Stimulated activated CD8-positive, alpha-beta memory T cell treated with anti-CD3 and anti-CD28 coated beads, Interleukin-2, amount 100 ng/mL, for 48 hours (primary cell): Measurements from ENCODE around the gene RNF43.

ENCODE experiments used
- DNase-seq, 2 donors: peaks; one replicate each; pipeline ENCODE4 v3.0.0-alpha.2; 2020; ENCODE audit warnings: low read depth in 2 of 2

The RNF43 gene

DNA sequence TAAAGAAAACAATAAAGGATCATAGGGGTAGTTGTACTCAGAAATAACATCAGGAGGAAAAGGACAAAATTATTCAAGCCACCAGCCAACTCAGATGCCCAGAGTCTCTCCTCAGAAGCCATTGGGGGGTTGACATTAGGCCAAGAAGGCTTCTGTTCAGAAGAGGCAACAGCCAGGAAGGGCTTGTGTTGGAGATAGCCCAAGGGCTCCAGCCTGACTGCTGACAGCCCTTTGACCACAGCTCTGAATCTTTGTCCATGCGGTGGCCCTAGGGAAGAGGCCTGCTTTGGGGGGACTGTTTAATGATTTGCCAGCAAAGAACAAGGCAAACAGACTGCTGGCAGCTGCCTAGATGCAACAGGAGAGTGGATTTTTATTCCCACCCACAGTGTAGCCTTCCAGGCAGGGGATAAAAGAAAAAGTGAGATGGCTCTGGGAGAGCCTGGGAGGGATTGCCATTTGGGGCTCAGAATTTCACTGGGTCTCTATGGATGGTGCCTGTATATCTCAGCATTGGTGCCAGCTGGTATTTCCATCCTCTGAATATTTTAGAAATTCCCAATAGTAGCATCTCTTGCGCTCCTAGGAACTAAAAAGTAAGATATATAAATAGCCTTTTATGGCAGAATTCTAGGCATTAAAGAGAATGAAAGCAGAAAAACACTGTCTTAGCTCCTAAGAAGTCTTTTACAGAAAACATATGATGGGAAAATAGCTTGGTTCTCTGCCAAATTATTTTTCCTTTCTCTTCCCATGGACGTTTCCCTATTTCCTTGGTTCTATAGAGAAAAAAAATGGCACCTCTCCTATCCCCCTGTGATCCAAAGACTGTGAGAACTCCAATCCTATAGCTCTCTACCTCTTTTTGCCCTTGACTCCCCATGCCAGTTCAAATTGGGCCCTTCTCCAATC is 36.0 kb downstream of the RNF43 start:
- DNase-seq, result no peak

DNA sequence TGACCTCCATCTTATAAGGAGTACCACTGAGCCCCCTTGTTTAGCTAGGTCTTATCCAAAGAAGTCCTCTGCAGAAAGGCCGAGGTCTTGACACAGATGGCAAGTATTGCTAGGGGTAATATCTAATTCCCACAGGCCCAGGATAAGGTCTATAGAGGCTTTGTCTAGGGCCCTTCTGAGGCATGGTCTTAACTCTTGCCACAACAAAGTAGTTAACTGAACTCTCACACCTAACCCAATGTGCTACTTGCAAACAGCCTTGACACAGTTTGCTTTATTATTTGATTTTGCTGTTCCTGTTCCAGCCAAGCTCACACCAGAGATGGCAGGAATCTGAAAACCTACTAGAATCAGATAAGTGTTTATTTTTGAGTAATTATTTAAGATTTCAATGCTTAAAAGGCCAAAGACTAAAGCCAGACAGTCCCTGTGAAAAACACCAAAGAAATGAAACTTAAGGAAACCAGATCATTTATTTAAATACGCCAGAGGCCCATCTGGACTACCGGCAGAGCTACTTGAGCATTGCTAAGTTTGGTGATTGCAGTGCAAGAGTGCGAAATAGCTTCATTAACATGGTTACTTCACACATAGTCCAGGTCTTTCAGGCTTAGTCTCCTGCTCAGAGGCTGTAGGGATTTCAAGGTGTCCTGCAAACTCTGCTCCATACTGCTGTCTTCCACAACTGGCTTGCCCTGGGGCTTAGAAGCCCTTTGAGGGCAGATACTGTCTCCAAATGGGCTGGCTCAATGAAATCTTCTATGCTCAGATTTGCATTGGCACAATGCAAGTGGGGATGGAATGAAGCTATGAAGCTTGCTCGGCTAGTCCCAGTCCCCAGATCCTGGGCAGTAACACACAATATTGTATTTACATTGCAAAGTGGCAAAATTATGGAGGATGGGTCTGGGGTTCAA is 36.9 kb downstream of the RNF43 start:
- DNase-seq, result no peak

- DNase-seq, result no peak
Measured at GRCh38 chr17:58379511-58379824, 37.9 kb downstream of the RNF43 start.

GRCh38 chr17:58378733-58379510 is 38.4 kb downstream of the RNF43 start:
- DNase-seq, result no peak

DNA sequence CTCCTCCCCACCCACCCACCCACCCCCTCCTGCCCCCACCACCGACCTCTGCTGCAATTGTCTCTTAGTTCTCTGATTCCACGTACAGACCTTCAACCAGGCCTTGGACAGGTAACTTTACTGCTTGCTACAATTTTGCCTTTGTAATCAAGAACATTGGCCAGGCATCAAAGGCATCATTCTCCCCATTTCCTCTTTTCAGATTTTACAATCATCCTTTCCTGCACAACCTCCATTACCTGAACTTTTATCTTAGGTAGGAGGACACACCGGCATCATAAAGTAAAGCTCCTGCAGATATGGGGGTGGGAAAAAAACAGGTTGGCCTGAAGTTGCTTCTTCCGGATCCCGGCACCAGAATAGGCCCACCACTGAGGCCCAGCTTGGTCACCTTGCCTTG is 39.7 kb downstream of the RNF43 start:
- DNase-seq, result no peak

GRCh38 chr17:58377093-58377601 is 40.2 kb downstream of the RNF43 start:
- no peak for DNase-seq

GRCh38 chr17:58376472-58377000 is 40.8 kb downstream of the RNF43 start:
- no peak for DNase-seq

DNA sequence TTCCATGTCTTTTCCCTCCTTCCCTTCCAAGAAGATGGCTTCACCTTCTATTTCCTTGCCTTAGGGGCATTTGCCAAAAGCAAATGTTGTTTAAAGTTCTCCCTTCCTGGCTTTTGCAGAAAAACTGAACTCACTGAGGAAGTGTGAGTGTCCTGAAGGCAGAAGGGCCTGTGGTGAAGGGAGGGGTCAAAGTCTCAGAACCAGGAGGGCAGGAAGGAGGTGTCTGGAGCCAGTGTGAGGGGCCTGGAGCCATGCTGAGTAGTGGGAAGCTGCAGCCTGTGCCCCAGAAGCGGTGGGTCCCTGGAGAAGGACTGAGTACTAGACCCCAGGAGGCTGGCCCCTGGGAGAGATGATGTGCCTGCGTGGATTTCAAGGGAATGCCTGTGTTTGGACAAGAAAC is 41.5 kb downstream of the RNF43 start:
- no peak for DNase-seq

DNA sequence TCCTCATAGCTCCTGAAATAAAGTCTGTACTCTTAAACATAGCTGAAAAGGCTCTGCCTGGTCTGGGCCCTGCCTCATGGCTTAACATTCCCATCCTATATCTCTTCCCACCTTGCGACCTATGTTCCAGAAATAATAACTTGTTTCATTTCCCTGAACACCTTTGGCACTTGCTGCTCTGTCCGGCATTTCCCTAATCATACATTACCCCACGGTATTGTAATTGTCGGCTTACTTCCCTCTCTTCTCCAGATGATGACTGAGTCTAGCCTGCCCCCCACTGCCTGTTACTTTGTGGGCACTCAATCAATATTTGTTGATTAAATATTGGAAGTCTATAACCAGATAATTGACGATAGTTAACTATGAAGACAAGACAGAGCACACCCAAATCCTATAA is 42.1 kb downstream of the RNF43 start:
- DNase-seq, result no peak

- DNase-seq, result no peak
Measured at GRCh38 chr17:58373923-58374322, 43.4 kb downstream of the RNF43 start.

DNA sequence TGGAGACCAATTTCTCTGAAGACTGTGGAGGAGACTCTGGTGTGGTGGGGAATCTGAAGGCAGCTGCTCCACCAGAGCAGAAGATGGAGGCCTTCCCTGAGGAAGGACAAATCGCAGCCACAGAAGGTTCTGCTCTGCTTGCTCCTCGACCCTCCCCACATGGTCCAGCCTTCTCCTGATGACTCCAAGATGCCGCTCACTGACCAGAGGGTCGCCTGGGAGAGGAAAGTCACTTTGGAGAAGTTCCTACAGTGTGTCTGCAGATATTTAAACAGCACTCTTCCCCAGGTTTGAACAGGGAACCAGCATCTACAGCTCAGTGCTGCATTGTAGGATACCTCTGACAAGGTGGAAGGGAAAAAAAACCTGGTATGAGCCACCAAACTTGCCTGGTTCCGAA is 44.3 kb downstream of the RNF43 start:
- DNase-seq, result no peak

DNA sequence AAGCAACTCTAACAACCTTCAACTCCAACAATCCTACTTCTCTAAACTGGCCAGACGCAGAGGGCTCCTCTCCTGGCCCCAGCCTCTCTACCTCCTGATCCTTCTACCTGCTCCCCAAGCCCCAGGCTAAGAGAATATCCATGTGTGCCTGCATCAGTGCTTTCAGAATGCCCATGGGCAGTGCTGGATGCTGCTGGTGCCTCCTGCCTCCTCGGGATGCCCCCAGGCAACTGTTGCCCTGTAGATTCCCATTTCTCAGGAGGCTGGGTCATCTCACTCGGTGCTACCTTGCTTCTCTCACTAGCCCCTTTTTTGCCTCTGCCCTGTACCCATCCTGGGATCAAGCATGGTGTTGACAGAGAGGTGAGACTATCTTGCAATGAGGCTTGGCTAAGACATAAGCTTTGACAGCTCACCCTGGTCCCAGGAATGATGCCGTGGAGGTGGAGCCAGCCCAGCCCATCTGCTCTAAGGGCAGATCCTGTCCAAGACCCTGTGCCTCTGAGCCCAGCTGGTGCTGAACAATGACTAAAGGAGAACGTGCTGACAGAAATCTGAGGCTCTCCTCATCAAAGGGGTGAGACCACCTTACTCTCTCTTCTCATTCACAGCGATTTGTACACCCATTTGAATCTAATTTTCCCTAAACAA is 45.9 kb downstream of the RNF43 start:
- no peak for DNase-seq

DNA sequence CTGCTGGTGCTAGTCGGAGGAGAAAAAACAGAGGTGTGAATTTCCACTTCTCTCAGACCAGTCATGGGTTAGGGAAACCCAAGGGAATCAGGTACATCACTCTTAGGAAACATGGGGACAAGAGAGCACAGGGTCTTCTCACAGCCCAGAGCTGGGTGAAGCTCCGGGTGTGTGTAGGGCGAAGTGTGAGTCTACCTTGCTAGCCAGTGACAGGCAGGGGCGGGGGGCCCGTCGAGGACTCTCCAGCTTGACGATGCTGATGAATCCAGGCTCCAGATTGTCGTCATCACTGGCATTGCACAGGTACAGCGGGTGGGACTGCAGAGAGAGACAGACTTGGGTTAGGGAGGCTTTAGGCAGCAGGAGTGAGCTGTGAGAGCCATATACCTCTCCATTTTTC is 46.6 kb downstream of the RNF43 start:
- no peak for DNase-seq

- DNase-seq, result no peak
Measured at GRCh38 chr17:58370309-58370708, 47.0 kb downstream of the RNF43 start.

DNA sequence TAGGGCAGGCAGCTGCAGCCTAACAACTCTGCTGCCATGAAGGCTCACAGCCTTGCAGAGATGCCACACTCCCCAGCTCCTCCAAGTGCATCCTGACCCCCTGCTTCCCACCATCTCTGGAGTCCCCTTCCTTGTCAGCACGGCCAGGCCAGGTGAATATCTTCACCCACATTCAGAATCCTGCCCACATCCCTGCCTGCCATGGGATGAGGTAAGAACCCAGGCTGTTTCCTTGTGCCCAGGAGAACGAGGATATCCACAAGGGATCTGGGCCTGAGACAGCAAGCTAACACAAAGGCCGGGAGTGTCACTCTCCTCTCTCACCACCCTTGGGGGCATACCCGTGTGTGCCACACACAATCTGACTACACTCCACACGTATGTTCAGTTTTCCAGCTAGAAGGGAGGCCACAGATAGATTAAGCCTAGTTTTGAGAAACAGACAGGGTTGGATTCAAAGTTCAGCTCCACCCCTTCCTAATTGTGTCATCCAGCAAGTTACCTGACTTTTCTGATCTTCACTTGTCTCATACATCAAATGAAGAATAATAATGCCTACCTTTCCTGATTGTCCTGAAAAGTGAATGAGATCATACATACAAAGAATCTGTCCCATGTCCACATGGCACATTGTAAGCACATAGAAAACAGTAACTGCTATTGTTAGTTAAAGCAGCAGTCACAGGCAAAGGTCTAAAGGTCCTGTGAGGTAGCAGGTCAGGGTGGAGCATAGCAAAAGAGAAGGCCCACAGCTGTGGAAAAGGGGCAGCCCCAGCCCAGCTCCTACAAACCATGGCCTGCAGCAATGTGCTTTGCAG is 47.9 kb downstream of the RNF43 start:
- DNase-seq, result no peak

GRCh38 chr17:58368860-58369213 is 48.5 kb downstream of the RNF43 start:
- no peak for DNase-seq
